ENCODE data around the gene HAP1. TPM values are rescaled to one million over a fixed set of nuclear protein-coding genes. Genes with fewer than 3 reads are reported as not detected.
"Not testable (repeated sequence)": the region's sequence is repeated elsewhere in the genome, so short reads cannot be mapped to it uniquely, and the experiment has no call there.

Gene HAP1, protein sequence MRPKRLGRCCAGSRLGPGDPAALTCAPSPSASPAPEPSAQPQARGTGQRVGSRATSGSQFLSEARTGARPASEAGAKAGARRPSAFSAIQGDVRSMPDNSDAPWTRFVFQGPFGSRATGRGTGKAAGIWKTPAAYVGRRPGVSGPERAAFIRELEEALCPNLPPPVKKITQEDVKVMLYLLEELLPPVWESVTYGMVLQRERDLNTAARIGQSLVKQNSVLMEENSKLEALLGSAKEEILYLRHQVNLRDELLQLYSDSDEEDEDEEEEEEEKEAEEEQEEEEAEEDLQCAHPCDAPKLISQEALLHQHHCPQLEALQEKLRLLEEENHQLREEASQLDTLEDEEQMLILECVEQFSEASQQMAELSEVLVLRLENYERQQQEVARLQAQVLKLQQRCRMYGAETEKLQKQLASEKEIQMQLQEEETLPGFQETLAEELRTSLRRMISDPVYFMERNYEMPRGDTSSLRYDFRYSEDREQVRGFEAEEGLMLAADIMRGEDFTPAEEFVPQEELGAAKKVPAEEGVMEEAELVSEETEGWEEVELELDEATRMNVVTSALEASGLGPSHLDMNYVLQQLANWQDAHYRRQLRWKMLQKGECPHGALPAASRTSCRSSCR
- total RNA-seq, result under 1 TPM in 1 of 2 experiments, not detected in 1; 0.08 TPM

DNA sequence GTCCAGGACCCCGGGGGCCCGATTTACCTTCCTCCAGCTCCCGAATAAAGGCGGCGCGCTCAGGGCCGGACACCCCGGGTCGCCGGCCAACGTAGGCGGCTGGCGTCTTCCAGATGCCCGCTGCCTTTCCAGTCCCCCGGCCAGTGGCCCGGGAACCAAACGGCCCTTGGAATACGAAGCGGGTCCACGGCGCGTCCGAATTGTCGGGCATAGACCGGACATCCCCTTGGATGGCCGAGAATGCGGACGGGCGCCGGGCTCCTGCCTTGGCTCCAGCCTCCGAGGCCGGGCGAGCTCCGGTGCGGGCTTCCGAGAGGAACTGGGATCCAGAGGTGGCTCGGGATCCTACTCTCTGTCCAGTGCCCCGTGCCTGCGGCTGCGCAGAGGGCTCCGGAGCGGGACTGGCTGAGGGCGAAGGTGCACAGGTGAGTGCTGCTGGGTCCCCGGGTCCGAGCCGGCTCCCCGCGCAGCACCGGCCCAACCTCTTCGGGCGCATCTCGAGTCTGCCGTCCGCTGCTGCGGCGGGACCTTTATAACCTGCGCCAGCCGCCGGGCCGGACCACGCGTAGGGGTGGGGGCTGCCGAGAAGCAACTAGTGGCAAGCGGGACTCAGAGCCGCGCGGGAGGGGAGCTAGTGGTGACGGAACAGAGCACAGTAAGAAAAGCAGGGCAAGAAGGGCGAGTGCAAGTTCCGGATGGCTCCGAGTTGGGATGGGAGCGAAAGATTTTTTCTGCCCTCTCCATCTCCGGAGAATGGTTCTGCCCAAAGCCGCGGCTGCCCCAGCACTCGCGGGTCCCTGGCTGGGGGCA, at the start of gene HAP1:
Gene HAP1, minus strand, starts transcription at position 505 of the 810 bp plus-strand sequence. Its CDS starts 9 bp downstream, at position 496.
- no peak within 1 kb of the TSS for H3K27ac Mint-ChIP-seq
- peak within 1 kb of the TSS; percentile 36 for H3K4me3 Mint-ChIP-seq
- H3K27me3 Mint-ChIP-seq, result peaks cover 71% of the 10 kb centered on the region

DNA sequence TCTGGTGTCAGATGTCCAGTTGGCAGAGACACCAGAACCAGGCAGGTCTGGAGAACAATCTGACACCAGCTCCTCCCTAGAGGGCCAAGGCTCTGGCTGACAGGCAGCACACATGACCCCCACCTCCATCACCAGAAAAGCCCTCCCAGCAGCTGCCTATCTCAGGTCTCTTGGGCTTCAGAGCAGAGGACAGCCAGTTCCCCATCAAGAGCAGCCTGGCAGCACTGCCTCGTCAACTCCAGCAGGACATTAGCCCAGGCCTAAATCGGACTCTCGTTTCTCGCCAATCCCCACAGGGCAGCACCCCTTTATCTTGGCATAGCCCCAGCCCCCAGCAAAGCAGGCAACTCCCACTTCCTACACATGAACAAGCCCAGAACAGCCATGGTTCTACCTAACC, 47.7 kb upstream of the HAP1 start:
- no peak for DNase-seq
- Mint-ChIP-seq H3K27ac (no peak overlapping the region), H3K9me3 (no peaks in the 10 kb centered on the region), H3K4me3 (no peak overlapping the region), H3K4me1 (peaks cover 12% of the 10 kb centered on the region), H3K36me3 (no peaks in the 10 kb centered on the region), H3K27me3 (peaks cover 31% of the 10 kb centered on the region)

More for the DNA sequence above, at the start of gene HAP1:
- H3K36me3 Mint-ChIP-seq, result no peaks in the 10 kb centered on the region
- peak; percentile 28 for DNase-seq
- peaks cover 7% of the 10 kb centered on the region for H3K4me1 Mint-ChIP-seq
- no peaks in the 10 kb centered on the region for H3K9me3 Mint-ChIP-seq

DNA sequence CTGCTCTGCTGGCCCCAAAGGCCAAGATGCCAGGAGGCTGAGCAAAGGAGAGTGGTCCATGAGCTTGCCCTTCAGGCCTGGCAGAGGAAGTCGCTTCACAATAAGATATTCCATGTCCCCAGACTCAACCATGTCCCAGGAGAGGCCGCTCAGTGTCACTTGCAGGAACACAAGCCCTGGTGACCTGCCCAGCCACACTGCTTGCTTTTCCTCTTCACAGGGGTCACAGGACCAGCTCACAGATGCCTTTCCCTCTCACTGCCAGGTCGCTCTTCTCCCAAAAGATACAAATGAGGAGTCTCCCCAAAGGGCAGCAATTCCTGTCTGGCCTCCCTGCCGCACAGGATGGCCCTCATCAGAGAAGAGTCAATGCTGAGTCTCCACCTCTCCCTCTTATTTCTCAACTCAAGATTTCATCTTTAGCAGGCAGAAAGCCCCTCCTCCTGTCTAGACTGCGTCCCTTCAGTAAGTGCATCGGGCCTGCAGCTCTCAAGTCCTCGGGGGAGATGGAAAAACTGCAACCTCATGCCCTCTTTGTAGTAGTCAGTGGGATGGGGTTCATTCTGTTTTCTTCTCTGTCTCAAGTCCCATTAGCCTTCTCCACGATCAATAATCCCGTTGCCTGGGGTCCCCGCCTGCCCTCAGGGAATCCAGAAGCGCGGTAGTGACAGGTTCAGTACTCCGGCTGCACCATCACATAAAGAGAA, 47.1 kb upstream of the HAP1 start:
- no peaks in the 10 kb centered on the region for H3K36me3 Mint-ChIP-seq
- peaks cover 8% of the 10 kb centered on the region for H3K4me1 Mint-ChIP-seq
- H3K4me3 Mint-ChIP-seq, result no peak overlapping the region
- no peaks in the 10 kb centered on the region for H3K9me3 Mint-ChIP-seq
- peaks cover 26% of the 10 kb centered on the region for H3K27me3 Mint-ChIP-seq
- DNase-seq, result no peak
- H3K27ac Mint-ChIP-seq, result no peak overlapping the region

DNA sequence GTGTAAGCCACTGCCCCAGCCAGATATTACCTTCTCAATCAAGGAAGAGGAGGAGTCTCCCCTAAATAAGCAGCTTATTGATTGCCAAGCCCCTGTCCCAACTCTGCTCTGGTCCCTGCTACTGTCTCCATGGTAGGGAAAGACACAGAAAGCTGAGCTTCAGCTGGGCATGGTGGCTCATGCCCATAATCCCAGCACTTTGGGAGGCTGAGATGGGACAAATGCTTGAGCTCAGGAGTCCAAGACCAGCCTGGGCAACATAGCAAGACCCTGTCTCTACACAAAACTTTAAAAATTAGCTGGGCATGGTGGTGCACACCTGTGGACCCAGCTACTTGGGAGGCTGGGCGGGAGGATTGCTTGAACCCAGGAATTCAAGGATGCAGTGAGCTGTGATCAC, 45.5 kb upstream of the HAP1 start:
- DNase-seq, result no peak
- H3K4me1 Mint-ChIP-seq, result peaks cover 4% of the 10 kb centered on the region
- H3K27ac Mint-ChIP-seq, result no peak overlapping the region
- no peaks in the 10 kb centered on the region for H3K36me3 Mint-ChIP-seq
- no peak overlapping the region for H3K4me3 Mint-ChIP-seq
- H3K9me3 Mint-ChIP-seq, result no peaks in the 10 kb centered on the region
- H3K27me3 Mint-ChIP-seq, result peaks cover 19% of the 10 kb centered on the region

DNA sequence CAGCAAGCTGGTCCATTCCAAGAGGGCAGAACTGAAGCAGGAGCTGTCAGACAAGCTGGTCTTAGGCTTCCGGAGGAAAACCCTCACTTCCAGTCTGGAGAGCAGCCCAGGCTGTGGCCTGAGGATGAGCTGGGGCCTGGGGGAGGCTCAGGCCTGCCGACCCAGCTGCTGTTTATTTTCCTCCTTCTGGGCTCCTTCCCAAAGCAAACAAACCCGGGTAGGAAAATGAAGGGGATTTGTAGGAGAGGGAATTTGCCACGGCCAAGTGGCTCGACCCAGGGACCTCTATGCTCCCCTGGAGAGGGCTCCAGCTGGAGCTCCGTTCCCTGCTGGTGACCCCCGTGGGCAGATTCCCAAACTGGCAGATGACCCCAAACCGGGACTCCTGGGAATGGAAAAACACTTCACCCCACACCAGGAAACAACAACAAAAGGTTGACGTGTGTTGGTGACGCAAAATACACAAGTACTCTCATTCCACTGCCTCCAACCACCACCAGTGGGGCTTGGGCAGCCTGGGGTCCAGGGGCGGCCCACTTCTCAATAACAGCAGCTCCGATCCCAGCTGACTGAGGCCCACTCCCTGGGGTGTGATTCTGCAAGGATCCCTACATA, 43.2 kb upstream of the HAP1 start:
- no peaks in the 10 kb centered on the region for H3K36me3 Mint-ChIP-seq
- no peaks in the 10 kb centered on the region for H3K9me3 Mint-ChIP-seq
- H3K4me1 Mint-ChIP-seq, result no peaks in the 10 kb centered on the region

DNA sequence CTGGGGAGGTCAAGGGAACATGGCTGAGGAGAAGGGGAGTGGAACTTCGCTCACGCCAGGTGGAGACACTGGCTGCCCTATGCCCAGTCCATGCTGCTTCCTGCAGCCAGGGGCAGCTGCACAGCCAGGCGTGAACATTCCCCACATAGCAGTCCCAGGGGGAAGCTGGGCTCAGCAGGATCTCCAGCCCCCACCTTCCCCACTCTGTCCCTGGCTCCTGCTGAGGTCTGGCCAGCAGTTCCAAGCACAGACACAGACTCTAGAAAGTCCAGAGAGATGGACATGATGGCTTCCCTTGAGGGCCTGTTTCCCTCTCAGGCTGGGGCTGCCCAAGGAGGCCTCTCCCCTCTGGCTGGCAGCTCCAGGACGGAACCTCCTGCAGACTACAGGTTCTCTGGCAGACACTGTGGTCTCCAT, 42.7 kb upstream of the HAP1 start:
- Mint-ChIP-seq H3K4me3 (no peak overlapping the region), H3K27me3 (peaks cover 5% of the 10 kb centered on the region), H3K9me3 (no peaks in the 10 kb centered on the region), H3K4me1 (no peaks in the 10 kb centered on the region), H3K27ac (no peak overlapping the region), H3K36me3 (no peaks in the 10 kb centered on the region)
- no peak for DNase-seq

More for the DNA sequence above, 43.2 kb upstream of the HAP1 start:
- no peak overlapping the region for H3K4me3 Mint-ChIP-seq
- no peak overlapping the region for H3K27ac Mint-ChIP-seq
- no peak for DNase-seq
- peaks cover 5% of the 10 kb centered on the region for H3K27me3 Mint-ChIP-seq

DNA sequence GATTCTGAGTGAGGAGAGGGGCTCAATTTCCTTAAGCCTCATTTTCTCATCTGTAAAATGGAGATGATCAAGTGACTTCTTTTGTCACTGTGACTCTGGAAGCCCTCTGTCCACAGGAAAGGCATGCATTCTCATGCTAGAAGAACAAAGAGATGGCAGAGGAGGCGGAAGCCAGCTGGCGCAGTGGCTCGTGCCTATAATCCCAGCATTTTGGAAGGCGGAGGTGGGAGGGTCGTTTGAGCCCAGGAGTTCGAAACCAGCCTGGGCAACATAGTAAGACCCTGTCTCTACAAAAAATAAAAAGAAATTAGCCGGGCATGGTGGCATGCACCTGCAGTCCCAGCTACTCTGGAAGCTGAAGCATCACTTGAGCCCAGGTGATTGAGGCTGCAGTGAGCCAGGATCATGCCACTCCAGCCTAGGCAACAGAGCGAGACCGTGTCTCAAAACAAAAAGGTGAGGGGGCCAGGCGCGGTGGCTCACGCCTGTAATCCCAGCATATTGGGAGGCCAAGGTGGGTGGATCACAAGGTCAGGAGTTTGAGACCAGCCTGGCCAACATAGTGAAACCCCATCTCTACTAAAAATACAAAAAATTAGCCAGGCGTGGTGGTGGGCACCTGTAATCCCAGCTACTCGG, 41.9 kb upstream of the HAP1 start:
- not testable (repeated sequence) for H3K4me3 Mint-ChIP-seq, DNase-seq, H3K9me3 Mint-ChIP-seq, H3K27ac Mint-ChIP-seq, H3K27me3 Mint-ChIP-seq, H3K36me3 Mint-ChIP-seq, H3K4me1 Mint-ChIP-seq

DNA sequence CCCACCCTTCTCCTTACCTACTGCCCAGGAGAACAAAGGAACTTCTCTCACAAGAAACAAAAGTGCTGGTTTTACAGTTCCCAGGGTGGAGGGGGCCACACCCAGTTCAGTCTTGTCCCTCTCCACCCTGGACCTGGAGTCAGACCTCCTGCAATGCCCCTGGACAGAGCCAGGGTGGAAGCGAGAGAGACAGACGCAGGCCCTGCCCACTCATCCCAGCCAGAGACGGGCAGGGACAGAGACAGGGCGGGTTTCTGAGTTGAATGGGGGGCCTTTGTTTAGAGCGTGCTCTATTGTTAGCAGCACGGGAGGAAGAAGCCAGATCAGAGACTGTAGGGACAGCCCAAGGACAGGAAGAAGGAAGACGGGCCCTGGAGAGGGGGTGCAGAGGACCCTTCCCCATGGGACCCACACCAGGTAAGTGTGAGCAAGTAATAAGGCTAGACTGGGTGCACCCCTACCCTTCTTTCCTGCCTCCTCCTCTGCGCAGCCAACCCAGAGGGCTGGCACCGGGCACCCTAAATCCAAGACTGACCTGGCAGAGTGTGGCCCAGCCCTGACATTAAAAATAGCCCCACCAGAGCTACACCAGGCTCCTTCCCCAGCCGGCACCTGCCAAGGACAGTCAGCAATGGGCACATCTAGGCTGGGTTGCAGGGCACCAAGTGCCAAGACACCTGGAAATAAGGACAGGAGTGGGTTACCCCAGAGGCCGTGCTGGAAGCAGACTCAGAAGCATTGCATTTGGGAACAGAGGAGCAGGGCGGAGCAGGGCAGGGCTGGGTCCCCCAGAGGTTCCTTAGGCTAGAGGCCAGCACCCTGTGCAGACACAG, 41.2 kb upstream of the HAP1 start:
- H3K9me3 Mint-ChIP-seq, result no peaks in the 10 kb centered on the region
- no peaks in the 10 kb centered on the region for H3K36me3 Mint-ChIP-seq
- no peaks in the 10 kb centered on the region for H3K27me3 Mint-ChIP-seq
- DNase-seq, result no peak
- no peak overlapping the region for H3K27ac Mint-ChIP-seq
- no peak overlapping the region for H3K4me3 Mint-ChIP-seq
- peaks cover 2% of the 10 kb centered on the region for H3K4me1 Mint-ChIP-seq

DNA sequence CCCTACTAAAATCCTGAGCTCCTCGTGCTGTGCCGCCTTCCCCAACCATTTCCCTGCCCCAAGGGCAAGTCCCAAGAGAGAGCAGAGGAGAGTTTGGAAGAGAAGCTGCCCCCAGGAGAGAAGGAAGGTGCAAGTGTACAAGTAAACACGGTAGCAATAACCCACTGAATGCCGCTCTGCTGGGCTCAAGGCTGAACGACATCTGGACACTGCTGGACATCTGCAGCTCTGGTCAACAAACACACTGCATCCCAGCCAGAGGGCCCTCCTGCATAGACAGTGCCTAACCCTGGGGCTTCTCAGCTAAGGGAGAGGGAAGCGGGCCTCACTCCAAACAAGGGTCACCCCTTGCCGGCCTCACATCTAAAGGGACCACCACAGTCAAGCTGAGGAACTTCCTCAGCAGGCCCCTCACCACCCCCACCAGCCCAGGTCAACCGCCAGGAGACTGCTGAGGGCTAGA, 39.3 kb upstream of the HAP1 start:
- H3K4me1 Mint-ChIP-seq, result peaks cover 2% of the 10 kb centered on the region
- no peak overlapping the region for H3K27ac Mint-ChIP-seq
- no peak for DNase-seq
- no peak overlapping the region for H3K4me3 Mint-ChIP-seq
- no peaks in the 10 kb centered on the region for H3K36me3 Mint-ChIP-seq
- H3K27me3 Mint-ChIP-seq, result no peaks in the 10 kb centered on the region
- H3K9me3 Mint-ChIP-seq, result no peaks in the 10 kb centered on the region

DNA sequence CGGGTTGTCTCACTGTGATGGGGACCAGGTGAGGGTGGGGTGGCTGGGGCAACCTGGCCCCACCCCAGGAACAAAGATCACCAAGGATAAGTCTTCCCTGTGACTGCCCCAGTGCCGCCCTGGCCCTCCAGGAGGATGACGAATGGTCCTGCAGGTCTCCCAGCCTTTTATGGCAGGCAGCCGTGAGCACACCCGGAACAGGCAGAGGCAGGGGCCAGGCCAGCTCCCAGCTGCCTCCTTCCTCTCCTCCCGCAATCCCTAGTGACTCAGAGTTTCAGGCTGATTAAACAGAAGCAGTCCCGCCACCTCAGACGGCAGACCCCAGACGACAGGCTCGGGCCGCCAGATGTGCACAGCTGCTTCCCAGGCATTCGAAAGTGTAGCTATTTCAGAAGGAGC, 38.7 kb upstream of the HAP1 start:
- no peak overlapping the region for H3K4me3 Mint-ChIP-seq
- no peaks in the 10 kb centered on the region for H3K36me3 Mint-ChIP-seq

DNA sequence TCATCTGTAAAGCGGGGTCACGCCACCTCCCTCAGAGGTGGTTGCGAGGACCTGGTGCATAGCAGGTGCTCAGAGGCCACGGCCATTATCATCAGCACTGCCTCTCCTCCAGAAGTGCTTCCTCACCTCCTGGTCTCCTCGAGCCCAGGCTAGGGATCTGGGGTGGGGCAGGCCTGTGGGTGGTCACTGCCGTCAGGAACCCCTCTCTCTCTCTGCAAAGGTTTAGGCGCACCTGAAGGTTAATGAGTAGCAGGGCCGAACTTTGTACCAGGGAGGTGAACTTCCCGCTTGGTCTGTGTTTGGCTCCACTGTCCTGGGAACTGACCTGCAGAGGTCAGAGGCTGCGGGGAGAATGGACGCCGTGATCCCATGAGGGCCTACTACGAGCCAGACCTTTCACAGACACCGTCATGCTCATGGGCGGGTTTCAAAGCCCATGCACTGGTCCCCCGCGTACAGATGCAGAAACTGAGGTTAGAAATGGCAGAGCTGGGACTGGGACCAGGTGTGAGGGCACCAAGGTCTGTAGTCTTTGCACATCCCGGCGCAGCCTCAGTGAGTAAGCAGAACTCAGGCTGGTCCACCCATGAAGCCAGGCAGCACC, 38.2 kb upstream of the HAP1 start:
- no peak overlapping the region for H3K27ac Mint-ChIP-seq
- no peak overlapping the region for H3K4me3 Mint-ChIP-seq
- no peaks in the 10 kb centered on the region for H3K36me3 Mint-ChIP-seq
- no peaks in the 10 kb centered on the region for H3K27me3 Mint-ChIP-seq
- H3K9me3 Mint-ChIP-seq, result no peaks in the 10 kb centered on the region
- DNase-seq, result no peak
- H3K4me1 Mint-ChIP-seq, result peaks cover 2% of the 10 kb centered on the region

More for the DNA sequence above, 38.7 kb upstream of the HAP1 start:
- H3K4me1 Mint-ChIP-seq, result peaks cover 2% of the 10 kb centered on the region
- no peak for DNase-seq
- no peak overlapping the region for H3K27ac Mint-ChIP-seq
- H3K9me3 Mint-ChIP-seq, result no peaks in the 10 kb centered on the region
- H3K27me3 Mint-ChIP-seq, result no peaks in the 10 kb centered on the region

DNA sequence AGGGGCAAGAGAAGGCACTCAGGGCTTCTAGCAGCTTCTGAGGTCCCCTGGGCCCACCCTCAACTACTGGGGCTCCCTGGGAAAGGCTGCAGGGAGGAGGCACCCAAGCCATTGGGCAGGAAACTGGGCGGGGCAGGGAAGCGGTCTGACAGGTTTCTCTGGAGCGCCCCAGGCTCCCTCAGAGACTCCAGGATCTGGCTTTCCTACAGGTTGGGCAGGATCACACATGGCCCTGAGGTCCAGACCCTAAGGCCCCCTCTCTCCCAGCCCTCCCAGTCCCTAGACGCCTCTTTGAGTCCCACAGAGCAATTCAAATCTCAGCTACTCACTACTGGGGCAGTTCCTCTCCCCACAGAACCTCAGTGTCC, 37.8 kb upstream of the HAP1 start:
- no peak overlapping the region for H3K27ac Mint-ChIP-seq
- H3K9me3 Mint-ChIP-seq, result no peaks in the 10 kb centered on the region
- H3K4me1 Mint-ChIP-seq, result peaks cover 2% of the 10 kb centered on the region
- no peak overlapping the region for H3K4me3 Mint-ChIP-seq
- H3K36me3 Mint-ChIP-seq, result no peaks in the 10 kb centered on the region
- no peaks in the 10 kb centered on the region for H3K27me3 Mint-ChIP-seq
- no peak for DNase-seq
